ENCODE measurements around the gene SELENOK. TPM values are rescaled to one million over a fixed set of nuclear protein-coding genes. Genes with fewer than 3 reads are reported as not detected.

Gene SELENOK
- total and polyA plus RNA-seq, 7 experiments from 2014 or later = 33.6 to 142 (median 80.0) TPM

GRCh38 chr3:53888232-53888631 is 3.4 kb downstream of the SELENOK start:
- Histone ChIP-seq H3K36me3 (ENCODE audit: control insufficient read depth in 2 of 3, insufficient read depth in 3 of 3, low read length in 3 of 3) (peaks cover 0 to 20% (median 2%) of the 10 kb centered on the region in 3 experiments), H3K4me3 (ENCODE audit: low read length) (no peak overlapping the region), H3K27me3 (ENCODE audit: control insufficient read depth in 2 of 2, insufficient read depth in 2 of 2, low read length in 2 of 2) (no peaks in the 10 kb centered on the region), H3K27ac (ENCODE audit: low read depth, low read length) (no peak overlapping the region), H3K9me3 (ENCODE audit: control insufficient read depth in 2 of 3, low read length in 3 of 3) (no peaks in the 10 kb centered on the region), H3K4me1 (ENCODE audit: control insufficient read depth in 2 of 2, insufficient read depth in 2 of 2, low read length in 2 of 2) (peaks cover 12 to 36% of the 10 kb centered on the region in 2 donors)
- H3K4me1 Mint-ChIP-seq = peaks cover 31 to 67% (median 60%) of the 10 kb centered on the region in 7 donors
- intact Hi-C loops (cut with micrococcal nuclease) = no loop called here
- H3K4me3 Mint-ChIP-seq = peak overlapping the region in 5 of 10 donors; percentile 7 to 72 (median 39)
- peaks cover 0 to 6% (median 0%) of the 10 kb centered on the region in 11 donors for H3K9me3 Mint-ChIP-seq
- ChIA-PET CTCF (interaction anchor here (0.7 kb wide), 1 partner anchor 50 kb away, joined by 3 read pairs; no protein-coding TSS in a partner anchor), POLR2A (no interaction called here)
- H3K36me3 Mint-ChIP-seq = peaks cover 4 to 28% (median 24%) of the 10 kb centered on the region in 5 donors
- DNase-seq (no peak), ATAC-seq (no peak)
- H3K27ac Mint-ChIP-seq = peak overlapping the region in 3 of 9 donors; percentile 4 to 32 (median 23)
- peaks cover 0 to 5% (median 0%) of the 10 kb centered on the region in 5 donors for H3K27me3 Mint-ChIP-seq

GRCh38 chr3:53887446-53887845 is 4.2 kb downstream of the SELENOK start:
- Histone ChIP-seq H3K27ac (ENCODE audit: low read depth, low read length) (no peak overlapping the region), H3K4me1 (ENCODE audit: control insufficient read depth in 2 of 2, insufficient read depth in 2 of 2, low read length in 2 of 2) (peaks cover 12 to 36% of the 10 kb centered on the region in 2 donors), H3K9me3 (ENCODE audit: control insufficient read depth in 2 of 3, low read length in 3 of 3) (no peaks in the 10 kb centered on the region), H3K27me3 (ENCODE audit: control insufficient read depth in 2 of 2, insufficient read depth in 2 of 2, low read length in 2 of 2) (no peaks in the 10 kb centered on the region), H3K4me3 (ENCODE audit: low read length) (no peak overlapping the region), H3K36me3 (ENCODE audit: control insufficient read depth in 2 of 3, insufficient read depth in 3 of 3, low read length in 3 of 3) (peaks cover 0 to 20% (median 2%) of the 10 kb centered on the region in 3 experiments)
- intact Hi-C loops (cut with micrococcal nuclease) = no loop called here
- H3K27me3 Mint-ChIP-seq = peaks cover 0 to 4% (median 0%) of the 10 kb centered on the region in 5 donors
- H3K4me1 Mint-ChIP-seq = peaks cover 31 to 67% (median 60%) of the 10 kb centered on the region in 7 donors
- H3K36me3 Mint-ChIP-seq = peaks cover 4 to 28% (median 23%) of the 10 kb centered on the region in 5 donors
- ChIA-PET POLR2A (no interaction called here), CTCF (no interaction called here)
- ATAC-seq = no peak
- no peak for DNase-seq
- H3K27ac Mint-ChIP-seq = peak overlapping the region in 2 of 9 donors; percentile 51 to 69
- H3K9me3 Mint-ChIP-seq = peaks cover 0 to 6% (median 0%) of the 10 kb centered on the region in 11 donors
- peak overlapping the region in 8 of 10 donors; percentile 7 to 72 (median 46) for H3K4me3 Mint-ChIP-seq

- no peak for DNase-seq
- intact Hi-C loops (cut with micrococcal nuclease) = no loop called here
- Mint-ChIP-seq H3K36me3 (peaks cover 4 to 29% (median 18%) of the 10 kb centered on the region in 5 donors), H3K27me3 (no peaks in the 10 kb centered on the region), H3K4me1 (peaks cover 30 to 68% (median 61%) of the 10 kb centered on the region in 7 donors), H3K9me3 (peaks cover 0 to 6% (median 0%) of the 10 kb centered on the region in 11 donors), H3K27ac (no peak overlapping the region), H3K4me3 (peak overlapping the region in 1 of 10 donors; percentile 14)
- ChIA-PET POLR2A (interaction anchor here (0.6 kb wide), 1 partner anchor 535 kb away, joined by 5 read pairs; no protein-coding TSS in a partner anchor), CTCF (no interaction called here)
- Histone ChIP-seq H3K27ac (ENCODE audit: low read depth, low read length) (no peak overlapping the region), H3K36me3 (ENCODE audit: control insufficient read depth in 2 of 3, insufficient read depth in 3 of 3, low read length in 3 of 3) (peaks cover 0 to 21% (median 2%) of the 10 kb centered on the region in 3 experiments), H3K27me3 (ENCODE audit: control insufficient read depth in 2 of 2, insufficient read depth in 2 of 2, low read length in 2 of 2) (no peaks in the 10 kb centered on the region), H3K4me1 (ENCODE audit: control insufficient read depth in 2 of 2, insufficient read depth in 2 of 2, low read length in 2 of 2) (peaks cover 17 to 37% of the 10 kb centered on the region in 2 donors), H3K9me3 (ENCODE audit: control insufficient read depth in 2 of 3, low read length in 3 of 3) (no peaks in the 10 kb centered on the region), H3K4me3 (ENCODE audit: low read length) (no peak overlapping the region)
- no peak for ATAC-seq
Measured at GRCh38 chr3:53885239-53885638, 6.4 kb downstream of the SELENOK start.

GRCh38 chr3:53884623-53885022 is 7.0 kb downstream of the SELENOK start:
- intact Hi-C loops (cut with micrococcal nuclease) = no loop called here
- DNase-seq = no peak
- H3K4me1 Mint-ChIP-seq = peaks cover 27 to 68% (median 61%) of the 10 kb centered on the region in 7 donors
- Histone ChIP-seq H3K36me3 (ENCODE audit: control insufficient read depth in 2 of 3, insufficient read depth in 3 of 3, low read length in 3 of 3) (peaks cover 0 to 24% (median 2%) of the 10 kb centered on the region in 3 experiments), H3K27me3 (ENCODE audit: control insufficient read depth in 2 of 2, insufficient read depth in 2 of 2, low read length in 2 of 2) (no peaks in the 10 kb centered on the region), H3K9me3 (ENCODE audit: control insufficient read depth in 2 of 3, low read length in 3 of 3) (no peaks in the 10 kb centered on the region), H3K4me1 (ENCODE audit: control insufficient read depth in 2 of 2, insufficient read depth in 2 of 2, low read length in 2 of 2) (peaks cover 15 to 31% of the 10 kb centered on the region in 2 donors), H3K4me3 (ENCODE audit: low read length) (no peak overlapping the region), H3K27ac (ENCODE audit: low read depth, low read length) (no peak overlapping the region)
- no peak for ATAC-seq
- ChIA-PET POLR2A (interaction anchor here (0.6 to 5.1 kb wide), 2 partner anchors 7 to 534 kb away, joined by 5 to 51 read pairs; partner anchors contain the start of gene SELENOK), CTCF (no interaction called here)
- peak overlapping the region in 1 of 9 donors; percentile 38 for H3K27ac Mint-ChIP-seq
- peaks cover 4 to 31% (median 23%) of the 10 kb centered on the region in 5 donors for H3K36me3 Mint-ChIP-seq
- H3K27me3 Mint-ChIP-seq = no peaks in the 10 kb centered on the region
- H3K4me3 Mint-ChIP-seq = no peak overlapping the region
- peaks cover 0 to 6% (median 0%) of the 10 kb centered on the region in 11 donors for H3K9me3 Mint-ChIP-seq

GRCh38 chr3:53883008-53883407 is 8.7 kb downstream of the SELENOK start:
- H3K27me3 ChIP-seq (ENCODE audit: control insufficient read depth in 2 of 2, insufficient read depth in 2 of 2, low read length in 2 of 2) = no peaks in the 10 kb centered on the region
- no peak for ATAC-seq
- H3K27me3 Mint-ChIP-seq = no peaks in the 10 kb centered on the region
- peaks cover 15 to 20% of the 10 kb centered on the region in 2 donors for H3K4me1 ChIP-seq (ENCODE audit: control insufficient read depth in 2 of 2, insufficient read depth in 2 of 2, low read length in 2 of 2)
- peaks cover 0 to 34% (median 3%) of the 10 kb centered on the region in 3 experiments for H3K36me3 ChIP-seq (ENCODE audit: control insufficient read depth in 2 of 3, insufficient read depth in 3 of 3, low read length in 3 of 3)
- H3K4me1 Mint-ChIP-seq = peaks cover 27 to 55% (median 49%) of the 10 kb centered on the region in 7 donors
- CTCF ChIA-PET = no interaction called here
- peaks cover 3 to 31% (median 23%) of the 10 kb centered on the region in 5 donors for H3K36me3 Mint-ChIP-seq
- no peak overlapping the region for H3K27ac ChIP-seq (ENCODE audit: low read depth, low read length)
- H3K9me3 Mint-ChIP-seq = peaks cover 0 to 6% (median 0%) of the 10 kb centered on the region in 11 donors
- POLR2A ChIA-PET = interaction anchor here (5.1 kb wide), 1 partner anchor 9 kb away, joined by 51 read pairs; the partner anchor contains the start of gene SELENOK
- intact Hi-C loops (cut with micrococcal nuclease) = no loop called here
- peak overlapping the region; percentile 84 to 100 (median 98) for H3K4me3 Mint-ChIP-seq
- DNase-seq = no peak
- H3K9me3 ChIP-seq (ENCODE audit: control insufficient read depth in 2 of 3, low read length in 3 of 3) = no peaks in the 10 kb centered on the region
- no peak overlapping the region for H3K4me3 ChIP-seq (ENCODE audit: low read length)
- peak overlapping the region; percentile 63 to 100 (median 93) for H3K27ac Mint-ChIP-seq

GRCh38 chr3:53881691-53882593 is 9.7 kb downstream of the SELENOK start, which contains the start of gene ACTR8:
ACTR8 (minus strand) TSS chr3:53882152; CDS start chr3:53882101, 51 bp downstream.
- Mint-ChIP-seq H3K4me3 (peak within 1 kb of the TSS; percentile 84 to 100 (median 98)), H3K27ac (peak within 1 kb of the TSS; percentile 79 to 100 (median 97)), H3K27me3 (no peaks in the 10 kb centered on the region), H3K9me3 (peaks cover 0 to 6% (median 0%) of the 10 kb centered on the region in 11 donors), H3K36me3 (peaks cover 8 to 37% (median 22%) of the 10 kb centered on the region in 5 donors), H3K4me1 (peaks cover 18 to 44% (median 40%) of the 10 kb centered on the region in 7 donors)
- H3K36me3 ChIP-seq (ENCODE audit: control insufficient read depth in 2 of 3, insufficient read depth in 3 of 3, low read length in 3 of 3) = peaks cover 7 to 45% (median 13%) of the 10 kb centered on the region in 3 experiments
- H3K9me3 ChIP-seq (ENCODE audit: control insufficient read depth in 2 of 3, low read length in 3 of 3) = no peaks in the 10 kb centered on the region
- intact Hi-C loops (cut with micrococcal nuclease) = loop anchor here (1.0 kb wide), 1 partner anchor 9 kb away; the partner anchor contains the start of gene SELENOK (in 2 of the 2)
- DNase-seq (peak; percentile 78 to 93 (median 86)), ATAC-seq (peak; percentile 94)
- H3K27me3 ChIP-seq (ENCODE audit: control insufficient read depth in 2 of 2, insufficient read depth in 2 of 2, low read length in 2 of 2) = no peaks in the 10 kb centered on the region
- peak within 1 kb of the TSS; percentile 85 for H3K4me3 ChIP-seq (ENCODE audit: low read length)
- ChIA-PET CTCF (no interaction called here), POLR2A (interaction anchor here (0.7 to 5.1 kb wide), 2 partner anchors 10 to 534 kb away, joined by 3 to 51 read pairs; partner anchors contain the start of genes DCP1A and SELENOK)
- peak within 1 kb of the TSS; percentile 89 for H3K27ac ChIP-seq (ENCODE audit: low read depth, low read length)
- H3K4me1 ChIP-seq (ENCODE audit: control insufficient read depth in 2 of 2, insufficient read depth in 2 of 2, low read length in 2 of 2) = peaks cover 12 to 15% of the 10 kb centered on the region in 2 donors

Measured in naive thymus-derived CD4-positive, alpha-beta T cell (primary cell).